Glomerular visceral epithelial cell (primary cell): Measurements from ENCODE around the gene XK.

Experiments used
- DNase-seq: peaks from one replicate; pipeline ENCODE4 v3.0.0-alpha.2; 2016; ENCODE audit errors: extremely low spot score

XK gene

DNA sequence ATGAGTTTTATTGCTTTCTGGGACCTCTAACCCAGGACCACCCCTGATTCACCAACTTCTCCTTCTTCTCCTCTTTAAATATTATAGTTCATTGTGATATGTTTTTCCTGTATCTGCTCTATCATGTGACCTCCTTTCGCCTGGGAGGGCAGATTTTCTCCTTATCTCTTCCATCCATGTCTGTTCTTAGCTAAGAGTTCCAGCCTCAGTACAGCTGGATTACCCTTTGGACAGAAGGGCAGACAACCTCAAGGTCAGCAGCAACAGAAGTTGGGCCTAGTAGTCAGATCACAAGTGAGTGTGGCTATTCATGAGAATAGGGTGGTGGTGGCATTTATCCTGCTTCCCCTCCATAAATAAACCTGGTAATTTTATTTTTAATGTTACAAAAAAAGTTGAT lies 5.7 kb upstream of the XK start:
- no peak for DNase-seq

DNA sequence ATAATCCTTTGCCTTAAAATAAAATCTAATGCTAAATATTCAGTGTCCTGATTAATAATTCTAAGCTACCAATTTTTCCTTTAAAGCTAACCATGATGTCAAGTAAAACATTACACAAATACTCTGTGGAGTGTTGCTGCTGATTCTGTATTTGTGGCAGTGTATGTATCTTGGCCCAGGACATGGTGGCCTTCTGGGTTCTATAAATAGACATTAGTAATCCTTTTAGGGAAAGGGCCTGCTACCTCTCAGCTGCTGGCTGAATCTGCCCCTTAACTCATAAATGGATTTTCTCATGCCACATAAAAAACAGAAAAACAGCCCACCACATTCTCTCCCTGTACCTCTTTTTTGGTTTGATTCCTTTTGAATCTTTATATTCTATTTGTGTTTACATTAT lies 1.2 kb upstream of the XK start:
- no peak for DNase-seq

DNA sequence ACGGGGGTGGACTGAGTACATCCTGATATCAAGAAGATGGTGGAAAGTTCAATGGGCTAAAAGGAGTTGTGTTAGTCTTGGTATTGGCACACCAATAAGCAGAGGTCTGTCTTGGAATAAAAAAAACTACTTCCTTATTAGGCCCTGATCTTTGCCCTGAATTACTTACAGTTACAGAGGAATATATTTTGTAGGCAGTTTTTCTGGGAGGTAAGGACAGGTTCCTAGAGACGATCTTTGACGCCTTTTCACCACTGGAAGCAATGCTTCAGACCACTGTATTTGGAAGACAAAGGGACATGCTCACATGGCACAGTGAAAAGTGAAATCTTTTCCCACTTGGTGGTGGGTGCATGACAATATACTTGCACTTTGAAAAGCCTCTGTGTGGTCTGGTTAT lies 618 bp upstream of the XK start:
- no peak for DNase-seq

DNA sequence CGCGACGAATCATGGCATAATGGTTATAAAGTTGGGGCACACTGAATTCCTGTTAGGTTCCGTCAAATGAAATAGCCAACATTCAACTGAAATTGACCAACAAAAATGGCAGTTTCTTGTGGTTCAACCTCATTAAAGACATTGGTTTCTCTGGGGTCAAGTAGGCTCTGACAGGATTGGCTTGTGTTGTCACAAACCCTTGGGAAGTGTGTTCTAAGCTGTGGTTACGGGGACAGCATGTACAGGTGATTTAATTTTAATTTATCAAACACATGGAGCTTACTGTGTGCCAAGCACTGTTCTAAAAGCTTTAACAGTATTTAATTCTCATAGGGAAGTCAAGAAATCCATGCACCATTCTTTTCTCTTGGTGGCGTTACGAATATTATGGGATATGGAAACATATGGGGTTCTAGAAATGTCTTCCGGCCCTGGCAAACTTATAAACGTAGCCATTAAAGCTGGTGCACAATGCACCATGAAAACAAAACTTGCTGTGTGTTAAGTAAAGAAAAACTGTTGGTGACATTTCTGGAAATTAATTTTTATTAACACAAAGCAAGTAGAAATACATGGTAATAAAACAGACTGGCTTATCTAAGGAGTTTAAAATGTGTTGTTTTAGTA lies 891 bp downstream of the XK start:
- DNase-seq = no peak

DNA sequence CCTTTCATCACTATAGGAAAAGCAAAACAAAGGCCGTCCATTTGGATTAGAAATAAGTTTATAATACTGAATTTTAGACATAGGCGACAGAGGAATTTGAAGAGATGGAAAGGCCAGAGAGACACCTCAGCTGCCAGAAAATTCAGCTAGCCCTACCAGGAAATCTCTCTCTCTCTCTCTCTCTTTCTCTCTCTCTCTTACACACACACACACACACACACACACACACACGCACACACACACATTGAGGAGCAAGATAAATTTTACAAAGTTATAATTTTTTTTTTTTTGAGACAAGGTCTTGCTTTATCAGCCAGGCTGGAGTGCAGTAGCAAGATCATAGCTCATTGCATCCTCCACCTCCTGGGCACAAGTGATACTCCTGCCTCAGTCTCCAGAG lies 1.4 kb downstream of the XK start:
- no peak for DNase-seq

DNA sequence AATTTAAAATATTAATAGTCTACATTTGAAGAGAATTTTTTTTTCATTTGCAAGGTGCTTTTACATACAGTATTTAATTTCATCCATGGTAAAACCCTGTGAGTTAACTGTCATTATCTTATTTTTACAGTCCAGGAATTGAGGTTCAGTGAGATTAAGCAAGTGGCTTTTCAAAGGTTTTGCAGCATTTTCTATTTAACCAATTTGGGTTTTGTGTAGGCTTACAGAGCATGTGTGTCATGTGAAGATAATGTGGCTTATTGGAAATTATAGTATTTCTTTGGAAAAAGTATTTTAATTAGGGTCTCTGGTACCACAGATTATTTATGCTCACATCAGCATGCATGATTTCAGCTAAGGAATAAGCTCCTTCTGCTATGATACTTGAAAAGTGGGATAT lies 4.5 kb downstream of the XK start:
- no peak for DNase-seq

DNA sequence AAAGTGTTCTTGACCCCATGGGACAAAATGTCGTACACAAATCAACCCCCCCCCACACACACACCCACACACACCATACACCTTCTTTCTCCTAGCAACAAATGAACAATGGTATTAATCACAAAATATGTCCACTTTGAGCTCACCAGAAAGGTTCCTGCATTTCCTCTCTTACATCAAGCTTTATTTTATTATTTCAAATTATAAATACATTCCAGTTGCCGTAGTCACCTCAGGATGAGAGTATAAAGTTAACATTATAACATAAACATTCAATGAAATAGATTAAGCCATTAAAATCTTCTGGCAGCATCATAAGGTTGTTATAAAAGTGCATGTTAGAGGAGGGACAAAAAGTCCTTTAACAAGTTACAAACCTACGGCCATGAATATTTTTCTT lies 7.3 kb downstream of the XK start:
- no peak for DNase-seq

DNA sequence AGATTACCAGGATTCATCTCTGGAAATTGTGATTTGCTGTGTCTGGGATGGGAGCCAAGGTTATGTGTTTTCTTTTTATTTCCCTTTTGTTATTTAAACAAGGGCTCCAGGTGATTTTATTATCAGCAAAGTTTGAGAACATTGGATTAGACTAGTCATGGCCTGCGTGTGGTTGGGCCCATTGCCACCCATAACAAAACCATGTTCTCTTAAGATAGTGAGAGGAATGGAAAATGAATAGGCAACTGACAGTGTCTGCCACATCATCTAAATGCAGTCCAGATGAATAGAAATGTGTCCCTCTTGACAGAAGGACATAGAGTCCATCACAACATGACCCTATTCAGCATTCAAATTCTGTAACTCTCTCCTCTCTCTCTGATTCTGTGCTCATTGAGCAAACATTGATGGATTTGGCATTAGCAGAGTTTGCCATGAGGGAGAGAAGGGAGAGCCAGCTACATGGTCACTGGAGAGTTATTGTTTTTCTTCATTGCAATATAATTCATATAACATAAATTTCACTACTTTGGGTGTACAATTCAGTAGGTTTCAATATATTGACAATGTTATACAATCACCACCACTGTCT lies 11.7 kb downstream of the XK start:
- no peak for DNase-seq

DNA sequence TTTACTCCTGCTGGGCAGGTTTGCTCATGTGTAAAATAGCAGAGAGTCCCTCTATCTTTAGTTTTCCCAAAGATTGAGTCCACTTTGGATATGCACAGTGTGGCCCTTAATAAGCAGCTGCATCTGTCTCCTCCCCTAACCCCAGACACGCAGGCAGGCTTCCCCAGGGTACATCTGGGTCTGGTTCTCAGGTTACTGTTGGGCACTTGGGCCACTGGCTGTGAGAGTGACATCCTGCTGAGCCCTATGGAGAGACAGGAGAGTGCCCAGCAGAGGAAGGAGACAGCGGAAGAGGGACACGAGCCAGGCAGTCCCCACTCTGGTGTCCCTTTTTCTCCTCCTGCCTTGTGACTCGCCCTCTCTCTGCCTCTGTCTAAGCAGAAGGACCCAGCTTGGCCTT lies 16.0 kb downstream of the XK start:
- DNase-seq = no peak

DNA sequence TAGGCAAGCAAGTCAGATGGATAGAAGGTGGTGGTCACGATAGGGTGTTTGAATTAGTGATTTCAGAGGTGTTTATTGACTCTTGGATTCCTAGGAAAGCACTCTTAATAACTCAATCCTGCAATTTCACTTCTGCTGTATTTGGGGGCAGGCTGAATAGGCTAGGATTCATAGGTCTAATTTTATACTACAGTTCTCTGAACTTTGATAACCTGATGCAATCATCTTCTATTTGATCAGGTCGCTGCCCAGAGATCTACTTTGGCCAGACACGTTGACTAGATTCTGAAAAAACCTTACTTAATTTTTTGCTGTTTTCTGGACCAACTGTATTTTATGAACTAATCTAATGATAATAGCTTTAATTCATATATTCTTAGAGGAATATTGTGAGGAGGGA lies 26.4 kb downstream of the XK start:
- no peak for DNase-seq

DNA sequence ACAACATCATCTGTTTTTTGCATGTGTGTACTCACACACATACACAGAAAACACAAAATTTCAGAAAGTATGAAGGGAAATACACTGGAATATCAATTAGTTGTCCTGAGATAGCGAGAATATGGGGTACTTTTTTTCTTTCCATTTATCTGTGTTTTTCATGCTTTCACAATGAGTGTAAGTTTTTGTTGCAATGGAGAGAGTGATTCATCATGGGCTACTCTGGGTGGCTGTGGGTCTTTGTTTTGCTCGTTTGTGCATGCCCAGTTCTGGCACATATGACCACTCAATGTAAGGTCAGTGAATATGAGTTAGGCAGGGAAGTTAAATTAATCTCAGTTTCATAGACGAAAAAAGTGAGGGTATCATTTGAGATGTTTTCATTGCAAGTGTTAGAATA lies 26.9 kb downstream of the XK start:
- DNase-seq = no peak

DNA sequence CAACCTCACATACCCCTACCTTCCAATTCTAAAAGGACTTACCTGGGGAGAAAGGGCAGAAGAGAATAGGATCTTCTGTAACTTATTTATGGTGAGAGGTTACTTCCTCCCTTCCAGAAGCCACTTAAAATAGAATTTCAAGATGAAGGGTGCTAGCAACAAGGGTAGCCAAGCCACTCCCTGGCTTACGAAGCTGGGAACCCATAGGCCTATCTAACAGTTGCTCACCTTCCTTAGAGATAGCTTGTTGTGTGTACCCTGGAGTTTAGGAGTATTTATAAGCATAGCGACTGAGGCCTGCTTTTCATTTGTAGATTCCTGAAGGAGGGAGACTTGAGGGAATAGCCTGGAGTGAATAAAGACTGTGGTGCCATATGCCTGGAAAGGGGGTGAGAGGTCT lies 28.9 kb downstream of the XK start:
- no peak for DNase-seq

DNA sequence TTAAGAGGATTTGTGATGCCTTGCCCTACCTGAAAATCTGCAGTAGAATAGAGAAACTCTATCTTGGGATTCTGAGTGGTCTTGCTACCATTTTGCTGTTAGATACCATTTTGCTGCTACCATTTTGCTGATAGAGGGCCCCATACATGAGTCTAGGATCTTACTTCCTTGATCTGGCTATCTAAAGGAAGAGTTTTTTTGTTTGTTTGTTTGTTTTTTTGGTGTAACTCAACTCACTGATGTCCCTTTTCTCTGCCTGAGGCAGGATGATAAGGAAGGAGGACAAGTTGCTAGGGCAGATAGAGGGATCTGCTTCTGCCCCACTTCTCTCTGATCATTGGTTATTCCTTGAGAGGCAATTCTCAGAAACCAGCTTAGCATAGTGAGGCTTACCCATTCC lies 31.0 kb downstream of the XK start:
- no peak for DNase-seq

DNA sequence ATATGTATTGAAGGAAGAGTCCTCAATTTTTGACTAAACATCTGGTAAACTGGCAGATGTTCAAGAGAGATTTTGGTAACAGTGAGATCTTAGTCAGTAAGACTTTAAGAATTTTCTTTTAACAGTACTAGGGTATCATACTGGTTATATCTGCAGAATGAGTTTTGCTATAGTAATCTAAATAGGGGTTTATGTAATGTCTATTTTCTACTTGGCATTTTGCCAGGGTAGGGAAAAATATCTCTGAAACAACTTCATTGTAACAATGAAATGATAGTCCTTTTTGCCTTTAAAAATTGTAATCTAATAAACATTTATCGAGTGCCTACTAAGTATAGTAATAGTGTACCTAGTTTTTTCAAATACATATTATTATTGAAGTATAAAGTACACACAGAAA lies 32.1 kb downstream of the XK start:
- DNase-seq = no peak

DNA sequence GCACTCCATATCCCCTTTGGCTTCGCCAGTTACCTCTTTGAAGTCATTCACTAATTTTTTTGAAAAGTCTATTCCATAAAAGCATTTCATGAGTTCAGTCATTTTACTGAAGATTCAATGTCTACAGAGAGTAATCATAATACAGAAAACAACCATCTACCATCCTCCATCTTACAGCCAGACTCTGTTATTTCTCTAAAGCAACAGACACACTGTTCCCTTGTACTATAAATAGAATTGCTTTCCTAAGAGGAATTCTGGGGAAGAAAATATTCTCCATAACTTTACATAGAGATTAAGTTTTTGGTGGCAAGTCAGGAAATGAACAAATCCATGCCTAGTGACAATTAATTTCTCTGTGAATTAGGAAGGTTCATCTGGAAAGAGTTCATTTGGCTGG lies 37.0 kb downstream of the XK start:
- DNase-seq = no peak

DNA sequence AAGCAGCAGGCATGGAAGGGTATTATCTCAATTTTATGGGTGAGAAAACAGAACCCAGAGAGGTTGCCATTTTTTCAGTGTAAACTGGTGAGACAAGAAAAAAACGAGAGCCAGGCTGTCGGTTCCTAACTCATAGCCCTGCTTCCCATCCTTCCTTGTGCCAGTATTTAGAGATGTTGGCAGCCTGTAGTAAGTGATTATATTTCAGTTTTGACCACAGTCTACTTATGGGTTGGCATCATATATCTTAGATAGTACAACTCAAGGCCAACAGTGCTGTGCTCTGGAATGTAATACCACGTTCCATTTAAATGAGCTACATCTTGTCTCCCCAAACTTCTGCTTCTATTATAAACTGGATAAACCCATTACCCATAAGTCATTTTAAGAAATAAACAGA lies 40.8 kb downstream of the XK start:
- no peak for DNase-seq

DNA sequence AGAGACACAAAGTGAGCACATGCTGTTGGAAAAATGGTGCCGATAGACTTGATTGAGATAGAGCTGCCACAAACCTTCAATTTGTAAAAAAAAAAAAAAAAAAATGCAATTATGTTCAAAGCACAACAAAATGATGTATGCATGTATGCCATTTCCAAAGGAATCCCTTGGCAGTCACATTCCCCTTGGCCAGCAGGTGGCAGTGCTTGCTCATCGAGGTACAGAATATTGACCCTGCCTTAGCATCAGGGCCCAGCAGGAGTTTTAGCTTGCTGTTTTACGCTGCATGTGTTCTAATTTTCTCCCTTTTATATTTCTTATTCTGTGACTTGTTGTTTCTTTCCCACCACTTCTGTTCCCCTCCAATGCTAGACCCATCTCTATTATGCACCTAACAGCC lies 59.8 kb downstream of the XK start:
- peak; percentile 49 for DNase-seq

DNA sequence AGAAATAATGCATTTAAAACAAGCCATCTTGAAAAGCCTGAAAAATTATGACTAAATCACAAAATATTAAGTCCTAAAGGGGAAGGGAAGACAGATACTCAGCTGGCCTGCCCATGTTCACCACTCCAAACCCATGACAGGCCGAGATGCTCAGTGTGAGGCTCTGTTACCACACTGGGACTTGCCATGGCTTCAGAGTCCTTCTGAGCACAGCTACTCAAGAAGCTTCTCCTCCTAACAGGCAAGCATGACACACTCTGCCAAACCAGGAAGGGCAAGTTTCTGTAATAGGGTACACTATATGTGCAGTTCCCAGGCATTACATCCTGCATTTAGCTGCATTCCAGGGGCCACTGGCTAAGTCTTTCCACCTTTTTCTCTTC lies 60.2 kb downstream of the XK start:
- no peak for DNase-seq

DNA sequence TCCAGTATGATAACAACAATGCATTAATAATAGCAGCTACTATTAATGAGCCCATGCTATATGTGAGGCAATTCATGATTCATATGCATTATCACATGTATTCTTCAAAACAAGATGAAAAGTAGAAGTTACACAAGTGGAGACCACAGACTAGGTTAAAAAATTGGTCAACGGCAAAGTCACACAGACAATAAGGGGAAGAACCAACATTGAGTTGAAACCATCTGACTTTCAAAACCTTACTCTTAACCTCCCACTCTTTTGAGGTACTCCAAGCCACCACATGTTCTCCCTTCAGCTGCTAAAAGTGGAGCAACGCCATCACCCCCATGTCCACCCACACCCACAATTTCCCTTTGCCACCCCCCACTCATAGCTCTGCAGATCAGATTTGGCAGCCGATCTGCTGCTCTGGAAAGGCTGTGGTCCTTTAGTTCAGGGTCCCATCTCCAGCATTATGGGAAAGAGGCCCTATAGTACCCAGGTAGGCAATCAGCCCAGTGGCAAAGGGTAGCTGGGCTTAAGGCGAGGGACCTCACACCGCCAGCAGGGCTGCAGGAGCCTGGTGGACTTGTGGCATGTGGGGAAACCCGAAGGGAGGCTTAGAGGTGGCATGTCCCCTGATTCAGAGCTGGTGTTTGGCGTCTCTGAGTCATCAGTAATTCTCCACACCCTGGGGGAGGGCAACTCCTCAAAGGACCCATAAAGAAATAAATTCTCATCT lies 60.8 kb downstream of the XK start:
- DNase-seq = peak; percentile 33

DNA sequence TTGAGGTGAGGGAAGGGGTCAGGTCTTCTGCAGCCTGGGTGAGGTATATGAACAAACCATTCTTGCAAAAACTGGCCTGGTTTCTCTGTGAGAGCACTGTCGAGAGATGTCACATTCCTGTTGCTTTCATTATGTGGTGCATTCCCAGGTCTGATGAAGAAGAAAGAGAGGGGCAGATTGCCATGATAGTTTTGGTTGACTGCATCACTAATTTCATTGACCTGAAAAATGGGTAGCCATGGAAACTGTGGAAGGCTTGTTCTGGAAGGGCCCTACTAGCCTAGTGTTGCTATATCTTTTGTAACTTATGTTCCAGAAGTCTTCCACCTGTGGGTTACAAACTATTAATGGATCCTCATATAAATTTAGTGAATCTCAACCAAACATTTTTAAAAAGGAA lies 61.4 kb downstream of the XK start:
- DNase-seq = no peak

DNA sequence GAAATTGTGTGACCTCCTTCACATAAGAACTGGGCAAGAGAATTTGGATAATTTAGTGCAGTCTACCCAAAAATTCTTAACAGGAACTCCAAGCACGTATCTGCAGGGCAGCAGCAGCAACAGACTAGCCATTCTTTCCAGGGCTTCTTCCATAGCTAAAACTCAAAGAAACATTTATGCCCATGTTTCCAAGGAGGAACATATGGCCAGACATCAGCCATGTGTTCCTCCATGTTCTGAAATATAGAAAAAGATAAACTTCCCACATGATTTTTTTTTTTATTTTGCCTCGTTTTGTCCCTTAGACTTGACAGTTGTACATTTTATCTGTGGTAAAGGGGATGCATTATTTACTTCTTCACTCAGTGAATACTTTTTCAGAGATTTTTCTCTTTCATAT lies 66.7 kb downstream of the XK start:
- no peak for DNase-seq

DNA sequence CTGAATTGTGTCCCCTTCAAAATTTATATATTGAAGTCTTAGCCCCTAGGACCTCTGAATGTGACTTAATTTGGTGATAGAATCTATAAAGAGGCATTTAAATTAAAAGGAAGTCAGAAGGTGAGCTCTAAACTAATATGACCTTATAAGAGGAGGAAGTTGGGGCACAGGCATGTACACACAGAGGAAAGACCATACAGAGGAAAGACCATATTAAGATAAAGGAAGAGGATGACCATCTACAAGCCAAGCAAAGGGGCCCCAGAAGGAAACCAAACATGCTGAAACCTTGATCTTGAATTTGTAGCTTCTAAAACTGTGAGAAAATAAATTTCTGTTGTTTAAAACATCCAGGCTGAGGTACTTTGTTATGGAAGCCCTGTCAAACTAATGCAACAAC lies 67.3 kb downstream of the XK start:
- DNase-seq = no peak

DNA sequence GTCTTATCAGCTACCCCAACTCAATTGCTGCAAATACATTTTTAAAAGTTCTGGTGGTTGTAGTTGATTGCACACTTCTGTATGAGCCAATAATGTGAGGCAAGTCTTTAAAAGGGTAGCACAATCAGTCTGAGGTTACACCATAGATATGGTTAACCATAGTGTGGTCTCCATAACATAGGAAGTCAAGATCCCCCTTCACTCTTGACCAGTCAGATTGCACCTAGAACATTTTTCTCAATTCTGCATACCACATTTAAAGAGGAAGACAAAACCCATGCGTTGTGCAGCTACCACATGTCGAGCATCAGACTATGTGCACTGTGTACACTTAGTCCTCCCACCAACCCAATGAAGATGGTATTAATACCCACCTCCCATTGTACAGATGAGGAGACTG lies 67.8 kb downstream of the XK start:
- DNase-seq = no peak

DNA sequence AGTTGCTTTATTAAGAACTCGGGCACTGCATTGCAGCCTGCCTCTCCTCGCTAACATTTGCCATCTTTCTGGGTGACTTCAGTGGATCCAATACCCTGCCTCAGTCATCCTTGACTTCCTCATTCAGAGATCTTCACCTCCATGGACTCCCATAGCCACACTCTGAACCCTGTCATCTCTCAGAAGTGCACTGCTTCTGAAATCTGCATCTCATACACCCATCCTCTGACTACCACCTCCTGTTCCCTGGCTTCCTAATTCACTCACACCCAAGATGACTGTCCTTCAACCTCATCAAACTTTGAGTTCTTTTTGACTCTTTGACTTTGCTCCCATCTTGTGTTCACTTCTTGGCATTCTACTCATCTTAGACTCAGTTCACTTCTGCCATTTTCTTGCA lies 68.9 kb downstream of the XK start:
- DNase-seq = no peak
